Mammary epithelial cell (primary cell): ENCODE results near the gene PLEKHA6.

Source experiments
- CTCF ChIP-seq, 2 donors: IDR thresholded peaks in 1 of 2; conservative IDR thresholded peaks in 1 of 2; 2 replicates each; pipeline ENCODE4 v1.5.1; 2011 to 2012; ENCODE audit warnings: inconsistent platforms in 2 of 2, low read length in 2 of 2, mild to moderate bottlenecking in 2 of 2, control low read depth in 1 of 2, low read depth in 1 of 2; ENCODE audit not compliant: insufficient read depth in 1 of 2; ENCODE audit errors: extremely low read depth in 1 of 2
- EZH2 ChIP-seq: IDR thresholded peaks from 2 replicates; pipeline ENCODE4 v1.6.1; 2012; ENCODE audit warnings: low read length, inconsistent platforms, borderline replicate concordance

- no peak for TF ChIP-seq EZH2
- no peak for TF ChIP-seq CTCF (conservative IDR thresholded peaks at IDR 0.05 in 1 of 2, IDR thresholded peaks at IDR 0.05 in 1 of 2; ENCODE audit: extremely low read depth in 1 of 2, insufficient read depth in 1 of 2, low read depth in 1 of 2, low read length in 2 of 2)
Measured at GRCh38 chr1:204304067-204304466, 55.7 kb downstream of the PLEKHA6 start.
